Activated CD4-positive, alpha-beta T cell treated with anti-CD3 and anti-CD28 coated beads, Interleukin-2, amount 50 U/mL, for 24 hours (primary cell): ENCODE results near the gene IL17D.
"Not testable (repeated sequence)": the region's sequence is repeated elsewhere in the genome, so short reads cannot be mapped to it uniquely, and the experiment has no call there.

Experiments used
- DNase-seq, 2 donors: peaks; one replicate each; pipeline ENCODE4 v3.0.0-alpha.2; 2020; ENCODE audit warnings: low read depth in 1 of 2, low spot score in 1 of 2

The IL17D gene

DNA sequence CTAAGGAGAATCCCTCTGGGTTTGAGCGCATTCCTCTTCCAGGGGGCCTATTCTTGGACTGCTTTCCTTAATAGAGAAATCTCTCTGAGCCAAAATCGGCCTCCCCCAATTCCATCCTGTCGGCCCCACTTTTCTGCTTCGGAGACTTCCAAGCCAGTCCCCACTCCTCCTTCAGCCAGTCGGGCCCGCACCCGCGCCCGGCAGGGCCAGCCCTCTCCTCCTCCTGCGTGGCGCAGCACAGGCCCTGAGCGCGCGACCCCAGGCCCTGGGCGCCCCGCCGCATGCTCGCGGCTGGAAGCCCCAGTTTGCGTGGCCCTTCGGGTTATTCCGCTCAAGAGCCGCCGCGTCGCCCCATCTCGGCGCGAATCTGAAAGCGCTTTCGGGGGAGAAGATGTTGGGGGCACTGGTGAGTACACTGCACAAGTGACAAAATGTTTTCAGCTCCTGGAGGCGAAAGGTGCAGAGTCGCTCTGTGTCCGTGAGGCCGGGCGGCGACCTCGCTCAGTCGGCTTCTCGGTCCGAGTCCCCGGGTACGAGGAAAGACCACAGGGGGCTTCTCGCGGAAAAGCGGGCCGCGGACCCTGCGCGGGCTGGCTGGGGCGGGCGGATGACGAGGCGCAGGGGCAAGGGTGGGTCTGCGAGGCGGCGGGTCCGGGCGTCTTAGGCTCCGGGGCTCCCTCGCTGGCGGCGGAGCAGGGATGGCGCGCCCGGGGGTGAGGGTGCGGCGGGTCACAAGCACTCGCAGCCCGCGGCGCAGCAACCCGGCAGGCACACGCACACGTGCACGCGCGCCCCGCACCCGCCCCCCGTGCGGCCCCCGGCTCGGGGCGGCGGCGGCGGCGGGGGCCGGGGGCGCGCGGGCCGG is at the start of gene IL17D:
IL17D (plus strand) TSS at position 785 of the 865 bp plus-strand sequence. CDS start 303 bp downstream, outside the sequence.
- peak in 1 of 2 donors; percentile 16 for DNase-seq

DNA sequence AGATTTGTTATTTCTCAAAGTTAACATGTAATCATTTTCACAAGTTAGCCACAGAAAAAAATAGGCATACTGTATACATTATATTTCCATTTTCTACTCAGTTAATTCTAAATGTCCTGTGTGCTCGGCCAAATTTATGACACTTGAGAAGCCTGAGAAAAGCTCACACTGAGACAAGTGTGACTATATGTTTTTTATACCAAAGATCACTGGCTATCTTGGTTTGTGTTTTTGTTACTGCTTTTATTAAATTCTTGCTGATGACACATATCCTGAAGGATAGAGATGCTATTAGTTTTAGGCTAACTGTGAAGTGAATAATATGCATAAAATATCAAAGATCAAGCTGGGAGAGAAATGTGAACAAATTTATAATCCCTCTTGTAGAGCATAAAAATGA is 49.3 kb upstream of the IL17D start:
- DNase-seq, result no peak

DNA sequence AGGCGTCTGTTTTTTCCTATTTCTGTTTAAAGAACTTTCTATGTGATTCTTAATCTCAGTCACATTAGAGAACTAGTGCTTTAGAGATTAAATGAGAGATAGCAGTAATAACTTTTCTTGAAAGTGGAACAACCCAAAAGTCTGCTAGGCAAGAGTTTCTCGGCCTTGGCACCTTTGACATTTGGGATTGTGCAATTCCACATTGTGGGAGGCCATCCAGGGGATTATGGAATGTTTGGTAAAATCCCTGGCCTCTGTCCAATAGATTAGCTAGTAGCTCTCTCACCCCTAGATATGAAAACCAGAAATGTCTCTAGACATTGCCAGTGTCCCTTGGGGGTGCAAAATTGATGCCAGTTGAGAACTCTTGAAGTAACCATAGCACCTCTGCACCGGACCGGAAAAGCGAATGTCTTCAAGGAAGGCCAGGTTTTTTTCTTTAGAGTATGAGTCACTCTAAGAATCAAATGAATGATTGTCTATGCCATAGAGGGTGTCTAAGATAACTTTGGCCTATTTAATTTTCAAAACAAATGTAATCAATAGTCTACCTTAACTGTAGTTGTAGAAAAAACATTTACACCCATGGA is 45.0 kb upstream of the IL17D start:
- DNase-seq, result no peak

GRCh38 chr13:20664351-20664750 is 39.1 kb upstream of the IL17D start:
- DNase-seq, result no peak

GRCh38 chr13:20666948-20667347 is 36.6 kb upstream of the IL17D start:
- DNase-seq, result no peak

DNA sequence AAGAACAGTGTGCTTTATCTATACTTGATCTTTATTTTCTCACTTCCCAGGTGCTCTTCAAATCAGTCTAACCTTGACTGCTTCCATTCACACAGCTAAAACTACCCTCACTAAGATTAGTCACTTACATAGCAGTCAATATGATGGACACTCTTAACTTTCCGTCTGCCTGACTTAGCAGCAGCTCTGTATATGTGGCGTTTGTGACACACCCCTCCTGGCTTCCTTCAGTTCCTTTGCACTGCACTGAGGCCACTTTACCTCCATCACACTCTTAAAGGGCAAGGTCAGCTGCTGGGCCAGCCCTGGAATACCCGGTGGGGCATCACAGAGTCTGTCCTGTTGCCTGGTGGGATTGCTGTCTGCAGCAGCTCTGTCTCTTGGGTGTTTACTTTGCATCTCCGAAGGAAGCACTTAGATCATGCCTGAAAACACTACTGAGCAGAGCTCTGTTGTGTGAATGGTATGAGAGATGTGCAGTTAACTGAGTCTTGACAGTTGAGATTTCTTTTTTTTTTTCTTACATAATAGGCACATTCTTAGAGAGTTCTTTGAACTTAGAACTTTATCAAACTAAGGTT is 35.6 kb upstream of the IL17D start:
- no peak for DNase-seq

DNA sequence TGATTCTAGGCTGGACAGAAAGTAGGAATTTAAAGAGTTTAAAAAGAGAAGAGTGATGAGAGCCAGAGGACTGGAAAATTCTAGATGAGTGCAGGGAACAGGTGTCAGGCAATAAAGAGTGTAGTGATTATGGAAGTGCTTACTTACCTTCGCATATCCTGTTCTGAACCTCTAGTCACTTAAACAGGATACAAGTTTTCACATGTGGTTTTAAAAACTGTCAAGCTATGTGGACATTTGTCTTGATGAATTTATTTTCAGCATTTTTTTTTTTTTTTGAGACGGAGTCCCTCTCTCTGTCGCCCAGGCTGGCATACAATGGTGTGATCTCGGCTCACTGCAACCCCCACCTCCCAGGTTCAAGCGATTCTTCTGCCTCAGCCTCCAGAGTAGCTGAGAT is 34.3 kb upstream of the IL17D start:
- DNase-seq, result no peak

- DNase-seq, result no peak
Observed at GRCh38 chr13:20671789-20672188, 31.7 kb upstream of the IL17D start.

DNA sequence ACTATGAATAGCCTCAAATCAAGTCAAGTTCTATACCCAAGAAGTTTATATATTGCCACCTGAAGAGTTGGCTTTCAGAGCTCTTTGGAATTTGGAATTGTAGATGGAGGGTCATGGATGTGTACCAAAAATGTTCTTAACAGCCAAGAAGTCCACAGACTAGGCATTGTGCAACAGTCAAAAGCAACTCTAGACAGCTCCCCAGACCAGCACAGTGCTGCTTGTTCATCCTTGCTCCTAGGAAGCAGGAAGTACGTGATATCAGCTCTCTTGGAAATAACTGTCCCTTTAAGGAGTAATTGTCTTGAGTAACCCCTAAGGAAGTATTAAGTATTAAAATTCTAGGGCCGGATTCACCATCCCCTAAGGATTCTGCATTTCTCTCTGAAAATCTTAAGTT is 30.7 kb upstream of the IL17D start:
- no peak for DNase-seq

DNA sequence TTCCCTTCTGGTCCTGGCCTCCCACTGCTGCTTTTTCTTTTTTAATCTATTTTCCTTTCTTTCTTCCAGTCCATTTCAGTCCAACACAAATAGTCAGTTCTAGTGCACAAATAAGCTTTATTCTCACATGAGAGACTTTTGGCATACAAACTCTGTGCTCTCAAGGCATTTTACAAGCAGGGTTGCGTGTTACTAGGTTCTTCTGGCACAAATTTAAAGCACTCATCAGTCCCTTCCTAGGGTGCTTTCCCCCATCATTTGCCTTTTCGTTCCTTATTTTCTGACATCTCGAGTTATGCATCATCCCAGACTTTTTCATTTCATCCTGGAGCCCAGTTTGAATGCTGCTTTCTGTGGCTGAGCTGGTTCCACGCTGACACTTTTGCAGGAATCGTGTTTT is 29.8 kb upstream of the IL17D start:
- DNase-seq, result no peak

- no peak for DNase-seq
Observed at GRCh38 chr13:20676213-20676612, 27.3 kb upstream of the IL17D start.

- DNase-seq, result not testable (repeated sequence)
Observed at GRCh38 chr13:20678606-20679005, 24.9 kb upstream of the IL17D start.

DNA sequence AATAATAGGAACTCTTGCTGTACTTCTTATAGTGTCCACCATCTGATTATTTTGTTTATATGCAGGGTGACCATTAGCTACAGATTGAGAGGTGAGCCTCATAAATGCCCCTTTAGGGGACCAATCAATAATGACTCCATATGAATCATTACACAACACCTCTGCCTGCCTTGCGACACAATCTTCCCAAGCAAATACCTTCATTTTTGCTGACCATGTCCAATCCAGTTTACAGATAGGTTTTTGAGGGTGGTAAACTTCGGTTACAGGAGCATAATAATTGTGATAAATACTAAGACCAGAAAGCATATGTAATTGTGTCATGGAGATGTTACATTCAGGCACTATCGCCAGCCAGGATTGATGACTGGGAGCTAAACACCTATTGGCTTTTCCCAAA is 23.6 kb upstream of the IL17D start:
- DNase-seq, result no peak

DNA sequence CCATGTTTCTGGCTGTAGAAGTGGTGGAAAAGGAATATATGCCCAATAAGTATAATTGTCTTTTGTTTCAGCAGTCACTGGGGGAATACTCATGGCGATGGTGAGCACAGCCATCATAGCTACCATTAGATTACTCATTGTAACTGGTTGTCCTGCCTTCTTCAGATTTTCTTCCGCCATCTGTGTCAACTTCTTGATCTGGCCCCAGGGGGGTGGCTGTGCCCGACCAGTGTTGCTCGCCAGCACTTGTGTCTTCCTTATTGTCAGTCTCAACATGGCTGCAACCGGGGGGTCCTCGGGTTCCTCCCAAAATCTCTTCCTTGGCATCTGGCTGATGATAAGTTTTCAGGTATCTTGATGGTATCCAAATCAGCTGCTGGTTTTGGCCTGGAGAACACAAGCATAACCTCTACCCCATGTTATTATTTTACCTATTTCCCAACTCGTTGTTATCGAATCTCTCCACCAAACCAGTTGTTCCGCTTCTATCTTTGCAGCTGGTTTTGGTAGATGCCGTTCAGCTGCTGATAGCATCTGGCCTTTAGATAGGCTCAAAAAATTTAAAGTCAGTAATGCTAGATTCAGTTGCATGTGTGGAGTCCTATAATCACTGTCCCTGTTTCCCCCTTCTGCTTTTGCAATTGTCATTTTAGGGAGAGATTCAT is 23.0 kb upstream of the IL17D start:
- no peak for DNase-seq

- not testable (repeated sequence) for DNase-seq
Observed at GRCh38 chr13:20681481-20681880, 22.0 kb upstream of the IL17D start.

GRCh38 chr13:20682061-20682460 is 21.4 kb upstream of the IL17D start:
- no peak for DNase-seq

GRCh38 chr13:20684041-20684440 is 19.5 kb upstream of the IL17D start:
- no peak for DNase-seq

DNA sequence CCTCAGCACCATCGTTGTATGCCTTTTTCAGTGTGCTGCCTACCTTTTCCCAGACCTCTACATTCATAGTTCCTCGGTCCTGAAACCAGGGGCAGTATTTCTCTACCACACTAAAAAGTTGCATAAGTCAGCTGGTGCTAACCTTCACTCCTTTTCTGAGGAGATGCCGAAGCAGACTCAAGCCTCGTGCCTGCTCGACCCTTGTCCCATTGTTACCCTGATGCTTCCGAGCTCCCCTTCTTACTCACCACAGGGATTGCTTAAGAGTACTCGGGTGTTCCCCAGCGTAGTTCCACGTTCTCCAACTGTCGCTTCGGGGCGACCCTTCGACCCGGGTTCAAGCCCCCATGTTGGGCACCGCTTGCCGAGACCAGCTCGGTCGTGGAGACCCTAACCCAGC is 19.0 kb upstream of the IL17D start:
- no peak for DNase-seq

DNA sequence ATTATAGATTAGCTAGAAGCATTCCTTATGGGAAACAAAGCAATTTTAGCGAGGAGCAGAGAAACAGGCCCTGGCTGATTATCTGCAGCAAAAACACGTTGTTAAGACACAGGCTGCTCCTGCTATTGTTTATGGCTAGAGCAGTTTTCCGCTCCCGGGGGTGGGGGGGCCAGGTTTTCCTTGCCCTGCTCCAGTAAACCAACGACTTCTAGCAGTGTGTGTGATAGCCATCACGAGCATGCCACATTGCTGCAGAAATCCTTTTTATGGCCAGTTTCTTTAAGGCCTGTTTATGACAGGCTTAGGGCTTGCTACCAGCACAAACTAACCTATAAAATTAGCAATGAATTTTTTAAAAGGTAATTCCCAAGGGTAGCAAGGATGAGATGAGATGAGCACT is 18.4 kb upstream of the IL17D start:
- no peak for DNase-seq

- DNase-seq, result no peak
Observed at GRCh38 chr13:20686167-20686566, 17.3 kb upstream of the IL17D start.

GRCh38 chr13:20686863-20687579 is 16.5 kb upstream of the IL17D start:
- no peak for DNase-seq
